HEK293 (cell line): ENCODE data around the gene RGPD4.

Source experiments
- CTCF ChIA-PET: fragments of 350-600 bp; formaldehyde crosslinking; extraction: SDS; loops from one replicate; lab custom pipeline; 2021; ENCODE audit warnings: antibody characterized with exemption; lab: Yijun Ruan, JAX
- POLR2A ChIA-PET: fragments of 300-600 bp; formaldehyde crosslinking; extraction: SDS; loops from one replicate; lab custom pipeline; 2020; ENCODE audit warnings: antibody characterized with exemption, inconsistent platforms; lab: Yijun Ruan, JAX
- H3K27ac ChIP-seq: fragments of 200-500 bp; sonication (Bioruptor generic); 2 replicates; pipeline ENCODE4 v1.5.1; 2014; ENCODE audit warnings: low read depth, low read length, control low read depth, inconsistent platforms; ENCODE audit errors: extremely low read depth
- H3K36me3 ChIP-seq, 2 experiments: fragments of 200-500 bp in 1 of 2; sonication (Bioruptor generic) in 1 of 2; 1 replicate in 1 of 2; 2 replicates in 1 of 2; pipeline ENCODE4 v1.5.1; 2014 to 2017; ENCODE audit warnings: inconsistent platforms in 2 of 2, low read length in 2 of 2; ENCODE audit not compliant: control insufficient read depth in 2 of 2, insufficient read depth in 1 of 2
- H3K4me1 ChIP-seq: fragments of 200-500 bp; sonication (Bioruptor generic); 2 replicates; pipeline ENCODE4 v1.5.1; 2014; ENCODE audit warnings: mild to moderate bottlenecking, low read length, inconsistent platforms; ENCODE audit not compliant: control insufficient read depth, insufficient read depth
- H3K4me3 ChIP-seq: 2 replicates; pipeline ENCODE4 v1.5.1; 2011; ENCODE audit warnings: low read depth, mild to moderate bottlenecking, control low read depth, low read length, moderate library complexity
- H3K9me3 ChIP-seq: fragments of 200-500 bp; sonication (Bioruptor generic); 2 replicates; pipeline ENCODE4 v1.5.1; 2014; ENCODE audit warnings: low read depth, low read length, inconsistent platforms; ENCODE audit not compliant: control insufficient read depth, insufficient read depth
- CTCF ChIP-seq: fragments of 450-650 bp; formaldehyde crosslinking; IDR thresholded peaks from 2 replicates; pipeline ENCODE4 v1.5.1; 2016; ENCODE audit warnings: missing biosample characterization, missing genetic modification characterization
- HIC1 ChIP-seq: fragments of 450-650 bp; formaldehyde crosslinking; IDR thresholded peaks from 2 replicates; pipeline ENCODE4 v1.5.1; 2016; ENCODE audit warnings: missing biosample characterization, missing genetic modification characterization
- KLF16 ChIP-seq: fragments of 450-650 bp; formaldehyde crosslinking; IDR thresholded peaks from 2 replicates; pipeline ENCODE4 v1.5.1; 2017; ENCODE audit warnings: missing biosample characterization, missing genetic modification characterization
- PATZ1 ChIP-seq: fragments of 450-650 bp; formaldehyde crosslinking; IDR thresholded peaks from 2 replicates; pipeline ENCODE4 v1.5.1; 2016; ENCODE audit warnings: missing biosample characterization, missing genetic modification characterization
- PRDM1 ChIP-seq: fragments of 450-650 bp; formaldehyde crosslinking; IDR thresholded peaks from 2 replicates; pipeline ENCODE4; 2016; ENCODE audit warnings: missing biosample characterization, missing genetic modification characterization
- RBAK ChIP-seq: fragments of 450-650 bp; formaldehyde crosslinking; IDR thresholded peaks from 2 replicates; pipeline ENCODE4 v1.5.1; 2016; ENCODE audit warnings: missing biosample characterization, missing genetic modification characterization
- REST ChIP-seq: fragments of 450-650 bp; formaldehyde crosslinking; IDR thresholded peaks from 2 replicates; pipeline ENCODE4 v1.5.1; 2016; ENCODE audit warnings: missing biosample characterization, missing genetic modification characterization
- TCF7L2 ChIP-seq: IDR thresholded peaks from 2 replicates; pipeline ENCODE4 v1.6.1; 2011; ENCODE audit warnings: low read depth, mild to moderate bottlenecking, inconsistent platforms, low read length, moderate library complexity, borderline replicate concordance
- ZBTB17 ChIP-seq: fragments of 450-650 bp; formaldehyde crosslinking; IDR thresholded peaks from 2 replicates; pipeline ENCODE4 v1.5.1; 2016; ENCODE audit warnings: missing biosample characterization, missing genetic modification characterization
- ZNF114 ChIP-seq: fragments of 450-650 bp; formaldehyde crosslinking; IDR thresholded peaks from 2 replicates; pipeline ENCODE4 v1.5.0; 2017; ENCODE audit warnings: missing biosample characterization, missing genetic modification characterization
- ZNF24 ChIP-seq: fragments of 450-650 bp; formaldehyde crosslinking; IDR thresholded peaks from 2 replicates; pipeline ENCODE4 v1.5.1; 2016; ENCODE audit warnings: missing biosample characterization, missing genetic modification characterization
- ZNF266 ChIP-seq: fragments of 450-650 bp; formaldehyde crosslinking; IDR thresholded peaks from 2 replicates; pipeline ENCODE4 v1.5.1; 2016; ENCODE audit warnings: missing biosample characterization, missing genetic modification characterization, low read depth
- ZNF274 ChIP-seq, 2 experiments: fragments of 200-500 bp in 1 of 2; fragments of 450-650 bp in 1 of 2; sonication (Bioruptor generic) in 1 of 2; formaldehyde crosslinking in 1 of 2; IDR thresholded peaks; 2 replicates each; pipeline versions ENCODE4 v1.5.1 to v1.6.1; 2014 to 2016; ENCODE audit warnings: borderline replicate concordance in 1 of 2, inconsistent platforms in 1 of 2, low read length in 1 of 2, missing biosample characterization in 1 of 2, missing genetic modification characterization in 1 of 2
- ZNF473 ChIP-seq: fragments of 450-650 bp; formaldehyde crosslinking; IDR thresholded peaks from 2 replicates; pipeline ENCODE4 v1.5.1; 2017; ENCODE audit warnings: missing biosample characterization, missing genetic modification characterization
- ZNF544 ChIP-seq: fragments of 450-650 bp; formaldehyde crosslinking; IDR thresholded peaks from 2 replicates; pipeline ENCODE4 v1.5.0; 2017; ENCODE audit warnings: missing biosample characterization, missing genetic modification characterization
- ZNF558 ChIP-seq: fragments of 450-650 bp; formaldehyde crosslinking; IDR thresholded peaks from 2 replicates; pipeline ENCODE4 v1.5.1; 2016; ENCODE audit warnings: missing biosample characterization, missing genetic modification characterization
- ZNF610 ChIP-seq: fragments of 450-650 bp; formaldehyde crosslinking; IDR thresholded peaks from 2 replicates; pipeline ENCODE4 v1.5.1; 2016; ENCODE audit warnings: missing biosample characterization, missing genetic modification characterization, borderline replicate concordance
- ZNF623 ChIP-seq: fragments of 450-650 bp; formaldehyde crosslinking; IDR thresholded peaks from 2 replicates; pipeline ENCODE4 v1.5.1; 2016; ENCODE audit warnings: missing biosample characterization, missing genetic modification characterization
- ZNF660 ChIP-seq: fragments of 450-650 bp; IDR thresholded peaks from 2 replicates; pipeline ENCODE4 v1.5.1; 2018; ENCODE audit warnings: missing biosample characterization, mild to moderate bottlenecking, missing genetic modification characterization
- ZNF76 ChIP-seq: fragments of 450-650 bp; formaldehyde crosslinking; IDR thresholded peaks from 2 replicates; pipeline ENCODE4; 2016; ENCODE audit warnings: low read depth, missing biosample characterization, missing genetic modification characterization, borderline replicate concordance
- ZNF768 ChIP-seq: fragments of 450-650 bp; formaldehyde crosslinking; IDR thresholded peaks from 2 replicates; pipeline ENCODE4 v1.5.1; 2018; ENCODE audit warnings: missing biosample characterization, mild to moderate bottlenecking, missing genetic modification characterization
- ZNF785 ChIP-seq: fragments of 450-650 bp; formaldehyde crosslinking; IDR thresholded peaks from 2 replicates; pipeline ENCODE4 v1.5.1; 2016; ENCODE audit warnings: missing biosample characterization, missing genetic modification characterization
- TF ChIP-seq, protein P1 (sequence below): fragments of 450-650 bp; formaldehyde crosslinking; IDR thresholded peaks from 2 replicates; pipeline ENCODE4 v1.5.1; 2016; ENCODE audit warnings: missing biosample characterization, missing genetic modification characterization
- TF ChIP-seq, protein P2 (sequence below): fragments of 450-650 bp; formaldehyde crosslinking; IDR thresholded peaks from 2 replicates; pipeline ENCODE4 v1.5.1; 2016; ENCODE audit warnings: missing biosample characterization, missing genetic modification characterization

Gene RGPD4

GRCh38 chr2:107824451-107825205 lies 2.1 kb upstream of the RGPD4 start:
- no peaks in the 10 kb centered on the region for H3K36me3 ChIP-seq
- POLR2A ChIA-PET = no interaction called here
- TF ChIP-seq ZNF768 (tag by site-specific recombination) (no peak), ZNF623 (no peak), PATZ1 (no peak), PRDM1 (no peak), ZNF266 (tag by site-specific recombination) (no peak), KLF16 (tag by site-specific recombination) (no peak), ZBTB17 (tag by site-specific recombination) (no peak), ZNF558 (tag by site-specific recombination) (no peak), ZNF785 (no peak)
- TF ChIP-seq, protein P1, sequence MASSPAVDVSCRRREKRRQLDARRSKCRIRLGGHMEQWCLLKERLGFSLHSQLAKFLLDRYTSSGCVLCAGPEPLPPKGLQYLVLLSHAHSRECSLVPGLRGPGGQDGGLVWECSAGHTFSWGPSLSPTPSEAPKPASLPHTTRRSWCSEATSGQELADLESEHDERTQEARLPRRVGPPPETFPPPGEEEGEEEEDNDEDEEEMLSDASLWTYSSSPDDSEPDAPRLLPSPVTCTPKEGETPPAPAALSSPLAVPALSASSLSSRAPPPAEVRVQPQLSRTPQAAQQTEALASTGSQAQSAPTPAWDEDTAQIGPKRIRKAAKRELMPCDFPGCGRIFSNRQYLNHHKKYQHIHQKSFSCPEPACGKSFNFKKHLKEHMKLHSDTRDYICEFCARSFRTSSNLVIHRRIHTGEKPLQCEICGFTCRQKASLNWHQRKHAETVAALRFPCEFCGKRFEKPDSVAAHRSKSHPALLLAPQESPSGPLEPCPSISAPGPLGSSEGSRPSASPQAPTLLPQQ (tag by site-specific recombination) = no peak
- TF ChIP-seq, all 188 proteins: peak for 0
- Histone ChIP-seq H3K4me1 (no peaks in the 10 kb centered on the region), H3K27ac (no peak overlapping the region), H3K9me3 (no peaks in the 10 kb centered on the region), H3K4me3 (no peak overlapping the region)
- CTCF ChIA-PET = no interaction called here

GRCh38 chr2:107825206-107825563 lies 1.5 kb upstream of the RGPD4 start:
- H3K9me3 ChIP-seq = no peaks in the 10 kb centered on the region
- H3K4me1 ChIP-seq = no peaks in the 10 kb centered on the region
- H3K4me3 ChIP-seq = no peak overlapping the region
- POLR2A ChIA-PET = no interaction called here
- CTCF ChIA-PET = no interaction called here
- H3K27ac ChIP-seq = no peak overlapping the region
- no peaks in the 10 kb centered on the region for H3K36me3 ChIP-seq
- TF ChIP-seq CTCF (tag by site-specific recombination) (no peak), ZNF76 (no peak), HIC1 (no peak), ZNF610 (tag by site-specific recombination) (no peak), RBAK (no peak), ZNF473 (no peak), ZNF114 (tag by site-specific recombination) (no peak), ZNF660 (tag by site-specific recombination) (no peak), ZNF24 (tag by site-specific recombination) (no peak), REST (tag by site-specific recombination) (no peak), TCF7L2 (no peak), ZNF274 (IDR thresholded peaks at IDR 0.05; ENCODE audit: low read length) (no peak), ZNF274 (tag by site-specific recombination; IDR thresholded peaks at IDR 0.05; ENCODE audit: borderline replicate concordance) (no peak), ZNF544 (no peak)
- TF ChIP-seq, protein P2, sequence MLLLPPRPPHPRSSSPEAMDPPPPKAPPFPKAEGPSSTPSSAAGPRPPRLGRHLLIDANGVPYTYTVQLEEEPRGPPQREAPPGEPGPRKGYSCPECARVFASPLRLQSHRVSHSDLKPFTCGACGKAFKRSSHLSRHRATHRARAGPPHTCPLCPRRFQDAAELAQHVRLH = no peak
